ENCODE measurements around the gene PLEKHA5. TPM values are rescaled to one million over a fixed set of nuclear protein-coding genes. Genes with fewer than 3 reads are reported as not detected.

Gene PLEKHA5
- total RNA-seq, 4 donors from 2014 or later: 31.0 to 41.7 (median 34.1) TPM

- DNase-seq (ENCODE audit: low spot score in 2 of 2): no peak
- 84 to 86% methylated on average over 2 of the region's 2 CpGs for WGBS, 2 donors
- intact Hi-C loops (cut with DNase I; ENCODE audit: low total_unique reads): no loop called here
- TF ChIP-seq POLR2A (IDR thresholded peaks at IDR 0.05) (no peak), CTCF (IDR thresholded peaks at IDR 0.05) (no peak)
- H3K4me3 ChIP-seq (ENCODE audit: low read depth, poor library complexity, severe bottlenecking): no peak overlapping the region
Measured at GRCh38 chr12:19312637-19313036, 183.1 kb downstream of the PLEKHA5 start.

- DNase-seq (ENCODE audit: low spot score in 2 of 2): no peak
- H3K4me3 ChIP-seq (ENCODE audit: low read depth, poor library complexity, severe bottlenecking): no peak overlapping the region
- 93 to 94% methylated on average over 2 of the region's 2 CpGs for WGBS, 2 donors
- TF ChIP-seq POLR2A (IDR thresholded peaks at IDR 0.05) (no peak), CTCF (IDR thresholded peaks at IDR 0.05) (no peak)
- intact Hi-C loops (cut with DNase I; ENCODE audit: low total_unique reads): no loop called here
Measured at GRCh38 chr12:19316425-19316824, 186.9 kb downstream of the PLEKHA5 start.

GRCh38 chr12:19322376-19322775 is 192.8 kb downstream of the PLEKHA5 start:
- WGBS, 2 donors: 93 to 95% methylated on average over 5 of the region's 5 CpGs
- TF ChIP-seq POLR2A (IDR thresholded peaks at IDR 0.05) (no peak), CTCF (IDR thresholded peaks at IDR 0.05) (no peak)
- no peak for DNase-seq (ENCODE audit: low spot score in 2 of 2)
- intact Hi-C loops (cut with DNase I; ENCODE audit: low total_unique reads): no loop called here
- H3K4me3 ChIP-seq (ENCODE audit: low read depth, poor library complexity, severe bottlenecking): no peak overlapping the region

GRCh38 chr12:19323805-19324204 is 194.3 kb downstream of the PLEKHA5 start:
- H3K4me3 ChIP-seq (ENCODE audit: low read depth, poor library complexity, severe bottlenecking): no peak overlapping the region
- intact Hi-C loops (cut with DNase I; ENCODE audit: low total_unique reads): no loop called here
- WGBS, 2 donors: 40 to 69% methylated on average over 2 of the region's 2 CpGs
- DNase-seq (ENCODE audit: low spot score in 2 of 2): no peak
- no peak for TF ChIP-seq POLR2A (IDR thresholded peaks at IDR 0.05)
- TF ChIP-seq CTCF (IDR thresholded peaks at IDR 0.05): no peak

- TF ChIP-seq CTCF (IDR thresholded peaks at IDR 0.05) (no peak), POLR2A (IDR thresholded peaks at IDR 0.05) (no peak)
- intact Hi-C loops (cut with DNase I; ENCODE audit: low total_unique reads): no loop called here
- no peak overlapping the region for H3K4me3 ChIP-seq (ENCODE audit: low read depth, poor library complexity, severe bottlenecking)
- DNase-seq (ENCODE audit: low spot score in 2 of 2): no peak
Measured at GRCh38 chr12:19326102-19326501, 196.6 kb downstream of the PLEKHA5 start.

- no peak overlapping the region for H3K4me3 ChIP-seq (ENCODE audit: low read depth, poor library complexity, severe bottlenecking)
- intact Hi-C loops (cut with DNase I; ENCODE audit: low total_unique reads): no loop called here
- TF ChIP-seq POLR2A (IDR thresholded peaks at IDR 0.05) (no peak), CTCF (IDR thresholded peaks at IDR 0.05) (no peak)
- no peak for DNase-seq (ENCODE audit: low spot score in 2 of 2)
Measured at GRCh38 chr12:19332196-19332595, 202.7 kb downstream of the PLEKHA5 start.

All from lower leg skin (tissue), 4 donors.